Astrocyte of the spinal cord (primary cell): ENCODE data around the gene SETD2.

Source experiments
- DNase-seq: peaks from one replicate; pipeline ENCODE4 v3.0.0; 2011; ENCODE audit warnings: low read depth, low spot score
- H3K4me3 ChIP-seq: 2 replicates; pipeline ENCODE4 v1.5.1; 2011; ENCODE audit warnings: low read depth, mild to moderate bottlenecking, low read length, moderate library complexity
- CTCF ChIP-seq: IDR thresholded peaks from 2 replicates; pipeline ENCODE4 v1.5.1; 2012; ENCODE audit warnings: low read depth, mild to moderate bottlenecking, low read length, inconsistent platforms
- in situ Hi-C: cut with HindIII; loops from 2 replicates; pipeline ENCODE4 v1.10.0; 2017; ENCODE audit warnings: low sequenced_read_pairs

Gene SETD2

GRCh38 chr3:46978985-46979944 is 184.6 kb downstream of the SETD2 start, which contains the start of gene NBEAL2:
NBEAL2 (plus strand) TSS chr3:46979666; CDS start chr3:46979862, 196 bp downstream.
- H3K4me3 ChIP-seq: peak within 1 kb of the TSS; percentile 55
- in situ Hi-C loops: no loop called here
- TF ChIP-seq CTCF: no peak
- DNase-seq: peak; percentile 90

DNA sequence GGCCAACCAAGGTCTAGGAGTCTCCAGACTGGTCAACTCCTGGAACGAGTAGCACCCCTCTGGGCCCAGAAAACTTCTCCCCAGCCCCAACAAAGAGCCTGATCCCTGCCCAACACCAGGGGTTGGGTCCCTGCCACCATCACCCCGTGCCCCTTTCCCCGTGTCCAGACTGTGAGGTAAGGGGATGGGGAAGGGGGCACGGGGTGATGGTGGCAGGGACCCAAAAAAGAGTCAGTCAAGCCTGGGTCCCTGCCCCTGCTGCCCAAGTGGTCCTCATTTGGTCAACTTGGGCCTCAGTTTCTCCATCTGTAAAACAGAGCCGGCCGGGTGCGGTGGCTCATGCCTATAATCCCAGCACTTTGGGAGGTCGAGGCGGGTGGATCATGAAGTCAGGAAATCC is 185.5 kb downstream of the SETD2 start:
- H3K4me3 ChIP-seq: no peak overlapping the region
- TF ChIP-seq CTCF: no peak
- in situ Hi-C loops: no loop called here
- no peak for DNase-seq

DNA sequence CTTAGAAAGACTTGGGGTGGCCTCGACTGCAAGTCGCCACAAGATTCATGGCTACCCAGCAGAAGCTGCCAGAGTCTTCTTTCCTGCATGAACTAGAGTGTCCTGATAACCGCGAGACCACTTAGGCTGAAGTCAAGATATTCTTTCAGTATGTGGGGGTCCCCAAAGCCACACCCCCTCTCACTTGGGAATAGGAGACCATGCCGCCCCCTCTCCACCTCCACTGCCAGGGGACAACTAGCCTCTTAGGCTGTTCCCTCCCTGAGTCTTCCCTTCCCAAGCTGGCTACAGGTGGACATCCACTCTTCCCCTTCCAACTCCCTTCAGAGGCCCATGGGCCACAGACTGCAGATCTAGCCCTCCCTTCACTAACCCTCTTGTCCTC is 186.1 kb downstream of the SETD2 start:
- in situ Hi-C loops: no loop called here
- H3K4me3 ChIP-seq: no peak overlapping the region

DNA sequence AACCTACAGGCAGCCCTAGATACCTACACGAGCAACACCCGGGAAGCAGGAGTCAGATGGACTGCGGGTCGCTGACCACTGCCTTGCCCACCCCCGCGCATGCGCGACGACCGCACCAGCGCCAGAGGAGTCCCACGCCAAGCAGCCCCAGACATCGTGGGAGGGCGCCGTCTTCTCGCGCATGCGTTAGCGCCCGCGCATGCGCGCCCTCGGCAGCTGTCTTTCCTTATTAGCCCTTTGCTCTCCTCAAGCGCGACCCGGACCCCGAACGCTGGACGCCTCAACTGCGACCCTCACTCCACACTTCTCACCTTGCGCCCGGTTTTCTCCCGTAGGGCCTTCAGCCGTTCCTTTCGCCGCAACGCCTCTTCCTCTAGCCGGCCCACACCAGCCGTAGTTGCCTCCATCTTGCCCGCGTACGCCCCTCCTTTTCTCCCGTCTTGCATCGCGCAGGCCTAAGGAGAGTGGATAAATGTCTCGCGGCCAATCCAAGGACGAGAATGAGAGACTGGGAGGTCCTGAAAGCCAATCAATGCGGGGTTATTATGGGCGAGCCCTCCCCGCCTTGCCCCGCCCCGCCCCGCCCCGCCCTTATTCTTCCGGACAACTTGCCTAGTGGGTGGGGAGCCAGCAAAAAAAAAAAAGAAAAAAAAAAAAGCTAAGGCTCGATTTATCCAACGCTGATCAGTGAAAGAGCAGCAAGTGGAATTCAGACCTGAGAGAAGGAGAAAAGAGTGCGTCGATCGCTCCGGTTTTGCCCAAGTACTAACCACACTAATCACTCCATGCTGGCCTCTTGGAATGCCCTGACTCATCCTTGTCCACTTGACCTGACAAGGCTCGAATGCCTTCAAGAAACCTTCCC is 187.4 kb downstream of the SETD2 start, which contains the start of gene CCDC12:
TSS of gene CCDC12 (minus strand) at position 420 of the 865 bp plus-strand sequence. CDS start at position 407, 13 bp downstream.
- H3K4me3 ChIP-seq: peak within 1 kb of the TSS; percentile 96
- no peak for TF ChIP-seq CTCF
- peak; percentile 99 for DNase-seq
- in situ Hi-C loops: no loop called here

More for the DNA sequence above, 186.1 kb downstream of the SETD2 start:
- no peak for TF ChIP-seq CTCF
- DNase-seq: no peak

DNA sequence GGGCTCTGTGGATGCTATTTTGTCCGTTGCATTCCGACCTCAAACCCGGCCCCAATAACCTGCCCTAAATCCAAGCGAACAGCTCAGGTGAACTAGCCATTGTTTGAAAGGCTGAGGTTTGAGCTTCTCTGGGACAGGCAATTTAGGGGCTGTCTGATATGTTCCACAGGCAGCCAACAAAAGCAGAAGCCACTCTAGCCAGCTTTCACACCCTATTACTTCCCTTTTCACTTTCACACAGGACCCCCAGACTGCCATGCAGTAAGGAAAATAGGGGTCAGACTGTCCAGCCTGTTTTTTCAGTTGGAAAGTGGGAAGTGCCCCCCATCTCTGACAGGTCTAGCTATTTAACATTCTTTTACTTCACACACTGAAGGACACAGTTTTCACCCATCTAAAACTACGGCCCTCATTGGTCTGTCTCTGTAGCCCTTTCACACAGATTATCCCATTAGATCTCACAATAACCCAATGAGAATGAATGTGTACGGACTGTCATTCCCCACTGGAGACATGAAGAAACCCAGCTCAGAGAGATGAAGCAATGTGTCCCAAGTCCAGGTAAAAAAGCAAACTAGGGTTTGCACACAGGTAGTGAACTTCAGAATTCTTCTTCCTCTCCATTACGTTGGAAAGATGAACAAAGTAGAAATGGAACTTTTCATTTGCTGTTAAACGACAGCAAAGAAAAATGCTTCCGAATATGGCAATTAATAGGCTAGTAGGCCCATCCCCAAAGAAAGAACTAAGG is 189.3 kb downstream of the SETD2 start:
- no peak for TF ChIP-seq CTCF
- DNase-seq: no peak
- in situ Hi-C loops: no loop called here
- H3K4me3 ChIP-seq: no peak overlapping the region

DNA sequence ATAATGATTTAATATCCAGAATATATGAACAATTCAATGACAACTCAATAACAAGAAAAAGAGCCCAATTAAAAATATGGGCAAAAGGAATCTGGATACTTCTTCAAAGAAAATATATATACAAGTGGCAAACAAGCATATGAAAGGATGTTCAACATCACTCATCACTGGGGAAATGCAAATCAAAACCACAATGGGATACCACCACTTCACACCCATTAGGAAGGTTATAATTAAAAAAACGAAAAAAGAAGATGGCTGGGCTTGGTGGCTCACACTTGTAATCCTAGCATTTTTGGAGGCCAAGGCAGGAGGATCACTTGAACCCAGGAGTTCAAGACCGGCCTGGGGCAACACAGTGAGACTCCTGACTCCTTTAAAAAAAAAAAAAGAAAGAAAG is 191.5 kb downstream of the SETD2 start:
- in situ Hi-C loops: no loop called here

More for the DNA sequence above, 191.5 kb downstream of the SETD2 start:
- no peak for TF ChIP-seq CTCF
- no peak overlapping the region for H3K4me3 ChIP-seq
- DNase-seq: no peak
